HCT116 (cell line): ENCODE data around the gene ARMC12.
"Not testable (repeated sequence)": the region's sequence is repeated elsewhere in the genome, so short reads cannot be mapped to it uniquely, and the experiment has no call there.

Experiments
- CEBPB ChIP-seq: IDR thresholded peaks from 2 replicates; pipeline ENCODE4 v1.6.1; 2012; ENCODE audit warnings: low read depth
- EZH2 ChIP-seq: fragments of 200-600 bp; sonication (generic); IDR thresholded peaks from 2 replicates; pipeline ENCODE4 v1.6.1; 2017; ENCODE audit warnings: antibody characterized with exemption, mixed run types
- POLR2AphosphoS5 ChIP-seq: IDR thresholded peaks from 2 replicates; pipeline ENCODE4 v1.6.1; 2011; ENCODE audit warnings: mild to moderate bottlenecking, low read depth, low read length, moderate library complexity
- RAD21 ChIP-seq: IDR thresholded peaks from 2 replicates; pipeline ENCODE4 v1.6.1; 2012; ENCODE audit warnings: low read depth, mild to moderate bottlenecking
- REST ChIP-seq: IDR thresholded peaks from 2 replicates; pipeline ENCODE4 v1.6.1; 2012; ENCODE audit warnings: low read depth
- TF ChIP-seq, protein P1 (sequence below), 3 experiments: fragments of 200-600 bp in 1 of 3; sonication (generic) in 1 of 3; IDR thresholded peaks in 2 of 3; conservative IDR thresholded peaks in 1 of 3; 2 replicates each; pipeline ENCODE4 v1.5.1; 2012 to 2017; ENCODE audit warnings: low read depth in 2 of 3, low read length in 2 of 3, antibody characterized with exemption in 1 of 3, borderline replicate concordance in 1 of 3, control low read depth in 1 of 3, mild to moderate bottlenecking in 1 of 3, mixed read lengths in 1 of 3, mixed run types in 1 of 3, moderate library complexity in 1 of 3; ENCODE audit not compliant: insufficient read depth in 1 of 3
- TF ChIP-seq, protein P2 (sequence below): IDR thresholded peaks from 2 replicates; pipeline ENCODE4 v1.6.1; 2012

DNA sequence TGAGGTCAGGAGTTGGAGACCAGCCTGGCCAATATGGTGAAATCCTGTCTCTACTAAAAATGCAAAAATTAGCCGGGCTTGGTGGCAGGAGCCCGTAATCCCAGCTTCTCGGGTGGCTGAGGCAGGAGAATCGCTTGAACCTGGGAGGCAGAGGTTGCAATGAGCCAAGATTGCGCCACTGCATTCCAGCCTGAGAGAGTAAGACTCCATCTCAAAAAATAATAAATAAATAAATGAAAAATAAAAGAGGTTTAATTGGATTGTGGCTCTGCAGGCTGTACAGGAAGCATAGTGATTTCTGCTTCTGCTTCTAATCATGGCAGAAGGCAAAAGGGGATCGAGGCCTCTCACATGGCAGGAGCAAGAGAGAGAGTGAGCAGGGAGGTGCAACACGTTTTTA is 38.4 kb upstream of the ARMC12 start:
- not testable (repeated sequence) for TF ChIP-seq RAD21, EZH2, REST, POLR2AphosphoS5, CEBPB
- TF ChIP-seq, protein P1, sequence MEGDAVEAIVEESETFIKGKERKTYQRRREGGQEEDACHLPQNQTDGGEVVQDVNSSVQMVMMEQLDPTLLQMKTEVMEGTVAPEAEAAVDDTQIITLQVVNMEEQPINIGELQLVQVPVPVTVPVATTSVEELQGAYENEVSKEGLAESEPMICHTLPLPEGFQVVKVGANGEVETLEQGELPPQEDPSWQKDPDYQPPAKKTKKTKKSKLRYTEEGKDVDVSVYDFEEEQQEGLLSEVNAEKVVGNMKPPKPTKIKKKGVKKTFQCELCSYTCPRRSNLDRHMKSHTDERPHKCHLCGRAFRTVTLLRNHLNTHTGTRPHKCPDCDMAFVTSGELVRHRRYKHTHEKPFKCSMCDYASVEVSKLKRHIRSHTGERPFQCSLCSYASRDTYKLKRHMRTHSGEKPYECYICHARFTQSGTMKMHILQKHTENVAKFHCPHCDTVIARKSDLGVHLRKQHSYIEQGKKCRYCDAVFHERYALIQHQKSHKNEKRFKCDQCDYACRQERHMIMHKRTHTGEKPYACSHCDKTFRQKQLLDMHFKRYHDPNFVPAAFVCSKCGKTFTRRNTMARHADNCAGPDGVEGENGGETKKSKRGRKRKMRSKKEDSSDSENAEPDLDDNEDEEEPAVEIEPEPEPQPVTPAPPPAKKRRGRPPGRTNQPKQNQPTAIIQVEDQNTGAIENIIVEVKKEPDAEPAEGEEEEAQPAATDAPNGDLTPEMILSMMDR (IDR thresholded peaks at IDR 0.05 in 2 of 3, conservative IDR thresholded peaks at IDR 0.05 in 1 of 3; ENCODE audit: borderline replicate concordance in 1 of 3, insufficient read depth in 1 of 3, low read depth in 2 of 3, low read length in 2 of 3) = not testable (repeated sequence)
- TF ChIP-seq, protein P2, sequence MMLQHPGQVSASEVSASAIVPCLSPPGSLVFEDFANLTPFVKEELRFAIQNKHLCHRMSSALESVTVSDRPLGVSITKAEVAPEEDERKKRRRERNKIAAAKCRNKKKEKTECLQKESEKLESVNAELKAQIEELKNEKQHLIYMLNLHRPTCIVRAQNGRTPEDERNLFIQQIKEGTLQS = not testable (repeated sequence)
